Suppressor macrophage treated with lipopolysaccharide for 4 hours (primary cell): Measurements from ENCODE around the gene MNX1.

Experiments used
- DNase-seq: peaks from one replicate; pipeline ENCODE4 v3.0.0-alpha.2; 2020

MNX1 gene

GRCh38 chr7:157014635-157015555 lies 4.4 kb upstream of the MNX1 start:
- no peak for DNase-seq

- no peak for DNase-seq
These were observed 3.4 kb upstream of the MNX1 start for GRCh38 chr7:157013602-157014549.

- no peak for DNase-seq
These were observed 2.6 kb upstream of the MNX1 start for GRCh38 chr7:157013101-157013500.

- DNase-seq = peak; percentile 19
These were observed 1.7 kb upstream of the MNX1 start for GRCh38 chr7:157012113-157012547.

GRCh38 chr7:157011333-157012112 lies 1.1 kb upstream of the MNX1 start:
- DNase-seq = no peak

GRCh38 chr7:157009778-157010587 lies 480 bp downstream of the MNX1 start:
- no peak for DNase-seq

GRCh38 chr7:157009170-157009777 lies 1.2 kb downstream of the MNX1 start:
- DNase-seq = no peak

- DNase-seq = no peak
These were observed 2.0 kb downstream of the MNX1 start for GRCh38 chr7:157008206-157009169.

- DNase-seq = no peak
These were observed 2.9 kb downstream of the MNX1 start for GRCh38 chr7:157007470-157008066.

- no peak for DNase-seq
These were observed 3.5 kb downstream of the MNX1 start for GRCh38 chr7:157006829-157007469.

GRCh38 chr7:157006205-157006747 lies 4.2 kb downstream of the MNX1 start:
- DNase-seq = no peak

GRCh38 chr7:157005456-157006204 lies 4.8 kb downstream of the MNX1 start:
- peak; percentile 11 for DNase-seq

GRCh38 chr7:157004521-157005455 lies 5.7 kb downstream of the MNX1 start:
- no peak for DNase-seq

GRCh38 chr7:157003756-157004520 lies 6.5 kb downstream of the MNX1 start:
- DNase-seq = no peak

GRCh38 chr7:157003445-157003755 lies 7.1 kb downstream of the MNX1 start:
- DNase-seq = no peak

GRCh38 chr7:157002819-157003421 lies 7.5 kb downstream of the MNX1 start:
- DNase-seq = no peak
